HL-60 (cell line): ENCODE results near the gene CIC.
A peak's percentile ranks its signal among the peaks of the same experiment; 100 is the strongest.
"Not testable (repeated sequence)": the region's sequence is repeated elsewhere in the genome, so short reads cannot be mapped to it uniquely, and the experiment has no call there.

Experiments used
- DNase-seq, 2 experiments: peaks; one replicate each; pipeline ENCODE4 v3.0.0-alpha.2; 2010 to 2020; ENCODE audit warnings: low read depth in 1 of 2, low spot score in 1 of 2
- H3K27ac ChIP-seq: fragments of 250-450 bp; sonication (Bioruptor Pico); replicated peaks from 2 replicates; pipeline ENCODE4 v1.5.1; 2020; ENCODE audit warnings: mild to moderate bottlenecking, moderate library complexity
- H3K27me3 ChIP-seq: fragments of 250-450 bp; sonication (Bioruptor Pico); 2 replicates; pipeline ENCODE4 v1.5.1; 2021; ENCODE audit warnings: mild to moderate bottlenecking, moderate library complexity; ENCODE audit not compliant: insufficient read depth, poor library complexity, severe bottlenecking
- H3K4me3 ChIP-seq: replicated peaks from 2 replicates; pipeline ENCODE4 v1.5.1; 2011; ENCODE audit warnings: mild to moderate bottlenecking, control low read depth, low read length; ENCODE audit not compliant: insufficient read depth
- CTCF ChIP-seq: IDR thresholded peaks from one replicate; pipeline ENCODE4 v1.5.1; 2011; ENCODE audit warnings: low read length, control low read depth, inconsistent platforms; ENCODE audit not compliant: insufficient read depth
- GABPA ChIP-seq: IDR thresholded peaks from 2 replicates; pipeline ENCODE4 v1.6.1; 2012; ENCODE audit warnings: low read depth
- POLR2AphosphoS5 ChIP-seq: IDR thresholded peaks from 2 replicates; pipeline ENCODE4 v1.6.1; 2012; ENCODE audit warnings: low read depth
- REST ChIP-seq: IDR thresholded peaks from 2 replicates; pipeline ENCODE4 v1.6.1; 2012; ENCODE audit warnings: low read depth; ENCODE audit not compliant: insufficient replicate concordance
- SPI1 ChIP-seq: IDR thresholded peaks from 2 replicates; pipeline ENCODE4 v1.6.1; 2012; ENCODE audit warnings: low read depth, mild to moderate bottlenecking, borderline replicate concordance

CIC gene

GRCh38 chr19:42335971-42336370 lies 66.9 kb downstream of the CIC start:
- H3K27me3 ChIP-seq = no peaks in the 10 kb centered on the region
- TF ChIP-seq POLR2AphosphoS5 (no peak), CTCF (no peak), REST (no peak), SPI1 (no peak), GABPA (no peak)

GRCh38 chr19:42339126-42339860 lies 70.2 kb downstream of the CIC start:
- not testable (repeated sequence) for H3K27ac ChIP-seq, H3K4me3 ChIP-seq, DNase-seq, H3K27me3 ChIP-seq

More at GRCh38 chr19:42335971-42336370, 66.9 kb downstream of the CIC start:
- DNase-seq = no peak
- peak overlapping the region; percentile 36 for H3K27ac ChIP-seq
- H3K4me3 ChIP-seq = no peak overlapping the region

GRCh38 chr19:42339922-42340321 lies 70.9 kb downstream of the CIC start:
- not testable (repeated sequence) for H3K27me3 ChIP-seq, H3K4me3 ChIP-seq, H3K27ac ChIP-seq, DNase-seq

- no peak overlapping the region for H3K4me3 ChIP-seq
- TF ChIP-seq REST = no peak
- TF ChIP-seq GABPA = no peak
- no peaks in the 10 kb centered on the region for H3K27me3 ChIP-seq
- no peak overlapping the region for H3K27ac ChIP-seq
- no peak for DNase-seq
Observed at GRCh38 chr19:42343344-42344110, 74.5 kb downstream of the CIC start.

- no peak for TF ChIP-seq POLR2AphosphoS5
- TF ChIP-seq CTCF = no peak
- no peak for TF ChIP-seq REST
- TF ChIP-seq SPI1 = no peak
- TF ChIP-seq GABPA = no peak
- no peak for DNase-seq
- Histone ChIP-seq H3K27me3 (no peaks in the 10 kb centered on the region), H3K4me3 (no peak overlapping the region), H3K27ac (no peak overlapping the region)
Observed at GRCh38 chr19:42344336-42344893, 75.4 kb downstream of the CIC start.
